Amniotic stem cell (primary cell): Measurements from ENCODE around the gene CREB3L1.

Experiments
- DNase-seq: peaks from one replicate; lab custom pipeline; 2025; lab: John Stamatoyannopoulos, UW

Gene CREB3L1

GRCh38 chr11:46364791-46365190 lies 87.3 kb downstream of the CREB3L1 start:
- no peak for DNase-seq

GRCh38 chr11:46366260-46366659 lies 88.8 kb downstream of the CREB3L1 start:
- DNase-seq, result no peak

GRCh38 chr11:46366661-46367161 lies 89.2 kb downstream of the CREB3L1 start:
- DNase-seq, result no peak

- no peak for DNase-seq
Observed at GRCh38 chr11:46367244-46367915, 89.9 kb downstream of the CREB3L1 start.

- no peak for DNase-seq
Observed at GRCh38 chr11:46367916-46368267, 90.4 kb downstream of the CREB3L1 start.

- no peak for DNase-seq
Observed at GRCh38 chr11:46369458-46370152, 92.1 kb downstream of the CREB3L1 start.

- no peak for DNase-seq
Observed at GRCh38 chr11:46370253-46370652, 92.8 kb downstream of the CREB3L1 start.
